ENCODE results near the gene LIME1. TPM values are rescaled to one million over a fixed set of nuclear protein-coding genes. Genes with fewer than 3 reads are reported as not detected.
A peak's percentile ranks its signal among the peaks of the same experiment; 100 is the strongest.

LIME1 gene
- total and polyA plus RNA-seq, 2 of the 4 experiments (the other 2 are of a cell fraction): 0.36 to 7.8 TPM

- Histone ChIP-seq H2BK5ac (ENCODE audit: low read depth, low read length, poor library complexity, severe bottlenecking) (no peak overlapping the region), H2AK5ac (ENCODE audit: low read depth, low read length) (peak overlapping the region; percentile 78), H2BK15ac (ENCODE audit: low read depth, low read length) (no peak overlapping the region), H2AFZ (replicated peaks; ENCODE audit: low read length, poor library complexity) (peak overlapping the region; percentile 98), H3K36me3 (ENCODE audit: control insufficient read depth, insufficient read depth, low read length) (peaks cover 40% of the 10 kb centered on the region), H2AK9ac (replicated peaks; ENCODE audit: low read depth, low read length, poor library complexity) (peak overlapping the region; percentile 96), H2BK120ac (ENCODE audit: low read depth, low read length) (no peak overlapping the region), H3K79me1 (ENCODE audit: low read depth in 1 of 2, low read length in 2 of 2) (peaks cover 18 to 66% of the 10 kb centered on the region in 2 experiments), H3K23ac (ENCODE audit: low read depth, low read length) (peak overlapping the region; percentile 38; the same call in 1 of the 2 replicates), H4K8ac (ENCODE audit: low read depth in 2 of 2, low read length in 2 of 2) (no peak overlapping the region; a peak in 1 of 4 replicates), H3K4me1 (ENCODE audit: control insufficient read depth, insufficient read depth, low read length) (peaks cover 10% of the 10 kb centered on the region), H2BK20ac (ENCODE audit: low read depth, low read length) (no peak overlapping the region), H4K5ac (ENCODE audit: low read depth, low read length) (no peak overlapping the region), H3K56ac (ENCODE audit: extremely low read depth, insufficient read depth, low read length) (0 out of 2 replicates have a peak overlapping the region, but pooled peaks have one; percentile 6), H3K14ac (replicated peaks; ENCODE audit: low read depth, low read length) (peak overlapping the region; percentile 59; the same call in 1 of the 2 replicates), H3K9me3 (ENCODE audit: control insufficient read depth, insufficient read depth, low read length) (no peaks in the 10 kb centered on the region), H3K4me2 (ENCODE audit: low read depth, low read length) (peak overlapping the region; percentile 96), H3K4ac (ENCODE audit: low read depth, low read length) (peak overlapping the region; percentile 43; the same call in 1 of the 2 replicates), H3K27ac (ENCODE audit: insufficient read depth, low read length) (peak overlapping the region; percentile 68; the same call in 1 of the 2 replicates), H4K20me1 (ENCODE audit: insufficient read depth, low read length) (no peaks in the 10 kb centered on the region; the same call in 1 of the 2 replicates), H3K4me3 (ENCODE audit: insufficient read depth, low read depth, low read length) (peak overlapping the region; percentile 84), H3K18ac (ENCODE audit: low read depth, low read length) (no peak overlapping the region), H3K9ac (ENCODE audit: low read depth, low read length) (peak overlapping the region; percentile 57), H4K91ac (ENCODE audit: insufficient read depth, low read depth, low read length) (no peak overlapping the region), H3K27me3 (ENCODE audit: control insufficient read depth, insufficient read depth, low read length) (no peaks in the 10 kb centered on the region), H3K9me1 (ENCODE audit: insufficient read depth, low read length) (no peaks in the 10 kb centered on the region)
- POLR2A ChIA-PET (ENCODE audit: unreplicated experiment): interaction anchor here (0.6 to 1.2 kb wide), 3 partner anchors 10 to 14 kb away, joined by 4 to 5 read pairs (median 4); no protein-coding TSS in a partner anchor
- intact Hi-C loops (cut with micrococcal nuclease) (no loop called here), dilution Hi-C loops (cut with HindIII; ENCODE audit: low sequenced_read_pairs, unreplicated experiment) (no loop called here), in situ Hi-C loops (cut with MboI; ENCODE audit: low sequenced_read_pairs) (loop anchor here (10.0 kb wide), 1 partner anchor 156 kb away; the partner anchor contains the start of genes ABHD16B and TPD52L2)
- WGBS, 2 experiments (ENCODE audit: extremely low coverage in 2 of 2, insufficient read length in 1 of 2): 18% methylated on average over 40 of the region's 67 CpGs; no CpG with 5 or more reads in 1 of the 2 experiments
- no peak for TF ChIP-seq BHLHE40 (IDR thresholded peaks at IDR 0.05; ENCODE audit: low read depth, low read length)
- TF ChIP-seq CTCF (conservative IDR thresholded peaks at IDR 0.05; ENCODE audit: low read depth, low read length): no peak
- TF ChIP-seq RAD21 (IDR thresholded peaks at IDR 0.05; ENCODE audit: low read length): no peak
- TF ChIP-seq RFX5 (IDR thresholded peaks at IDR 0.05; ENCODE audit: low read depth, low read length): no peak
- TF ChIP-seq MXI1 (IDR thresholded peaks at IDR 0.05; ENCODE audit: borderline replicate concordance, low read depth, low read length): no peak
- TF ChIP-seq MAZ (IDR thresholded peaks at IDR 0.05; ENCODE audit: borderline replicate concordance, low read depth, low read length): no peak
- no peak for TF ChIP-seq FOS (IDR thresholded peaks at IDR 0.05; ENCODE audit: low read depth, low read length)
- no peak for TF ChIP-seq CHD1 (IDR thresholded peaks at IDR 0.05; ENCODE audit: low read depth, low read length)
- no peak for TF ChIP-seq NFE2L2 (IDR thresholded peaks at IDR 0.05; ENCODE audit: low read depth, low read length)
- no peak for TF ChIP-seq MAFK (IDR thresholded peaks at IDR 0.05; ENCODE audit: low read depth, low read length)
- no peak for TF ChIP-seq SMC3 (IDR thresholded peaks at IDR 0.05; ENCODE audit: low read depth, low read length)
- no peak for TF ChIP-seq POLR2A (IDR thresholded peaks at IDR 0.05; ENCODE audit: low read depth, low read length)
- TF ChIP-seq USF2 (IDR thresholded peaks at IDR 0.05; ENCODE audit: low read depth, low read length): no peak
- BruUV-seq (replicated peaks): no TSS peak
- peak; percentile 6 for ATAC-seq (ENCODE audit: low read depth)
- DNase-seq: no peak
- CTCF ChIA-PET: interaction anchor here (1.1 kb wide), 1 partner anchor 10 kb away, joined by 8 read pairs; no protein-coding TSS in a partner anchor
These were observed 27.9 kb upstream of the LIME1 start for GRCh38 chr20:63708301-63709148.

Measured in IMR-90 (cell line).